ENCODE measurements around the gene HSD17B11.
"Not testable (repeated sequence)": the region's sequence is repeated elsewhere in the genome, so short reads cannot be mapped to it uniquely, and the experiment has no call there.

The HSD17B11 gene

DNA sequence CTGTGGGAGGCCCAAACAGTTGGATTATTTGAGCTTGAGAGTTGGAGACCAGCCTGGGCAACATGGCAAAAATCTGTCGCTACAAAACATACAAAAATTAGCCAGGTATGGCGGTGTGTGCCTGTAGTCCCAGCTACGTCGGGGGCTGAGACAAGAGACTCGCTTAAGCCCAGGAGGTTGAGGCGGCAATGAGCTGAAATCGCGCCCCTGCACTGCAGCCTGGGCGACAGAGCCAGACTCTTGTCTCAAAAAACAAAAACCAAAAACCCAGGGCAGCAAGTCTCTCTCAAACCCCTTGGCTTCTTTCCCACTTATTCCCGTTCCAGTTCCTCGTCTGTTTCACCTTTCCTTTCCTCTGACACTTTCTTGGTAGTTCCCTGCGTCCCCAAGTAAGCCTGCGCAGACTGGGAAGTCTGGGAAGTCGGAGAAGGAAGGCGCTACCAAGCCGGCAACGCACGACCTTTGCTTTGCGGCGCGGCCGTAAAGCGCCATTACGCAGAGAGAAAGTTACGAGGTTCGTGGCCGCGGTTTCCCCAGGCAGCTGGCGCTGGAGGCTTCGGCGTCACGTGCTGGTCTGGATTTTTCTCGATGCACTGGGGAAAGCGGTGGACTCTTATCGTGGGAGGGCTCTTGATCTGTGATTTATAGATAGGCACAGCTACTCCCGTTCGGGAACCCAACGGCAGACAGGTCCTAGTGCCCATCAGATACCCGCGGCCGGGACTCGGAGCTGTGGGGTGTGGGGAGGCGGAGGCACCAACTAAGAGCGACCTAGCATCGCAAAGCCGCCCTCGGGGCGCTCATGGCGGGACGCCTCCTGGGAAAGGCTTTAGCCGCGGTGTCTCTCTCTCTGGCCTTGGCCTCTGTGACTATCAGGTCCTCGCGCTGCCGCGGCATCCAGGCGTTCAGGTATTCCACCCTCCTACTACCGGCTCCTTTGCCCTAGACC lies 31.4 kb upstream of the HSD17B11 start, which contains the start of gene NUDT9:
NUDT9 (plus strand) TSS at position 470 of the 949 bp plus-strand sequence; CDS start at position 803, 333 bp downstream.
- peaks cover 42% of the 10 kb centered on the region for H3K79me2 ChIP-seq (ENCODE audit: insufficient read depth, low read length)
- H4K20me1 ChIP-seq (ENCODE audit: insufficient read depth, low read length, poor library complexity, severe bottlenecking), result no peaks in the 10 kb centered on the region
- no peaks in the 10 kb centered on the region for H3F3A ChIP-seq (ENCODE audit: low read depth)
- peak within 1 kb of the TSS; percentile 85 for H3K9ac ChIP-seq (ENCODE audit: low read depth, low read length, poor library complexity, severe bottlenecking)
- H3K9me3 ChIP-seq (ENCODE audit: insufficient read depth, low read depth, low read length), result no peaks in the 10 kb centered on the region
- TF ChIP-seq, protein P1, sequence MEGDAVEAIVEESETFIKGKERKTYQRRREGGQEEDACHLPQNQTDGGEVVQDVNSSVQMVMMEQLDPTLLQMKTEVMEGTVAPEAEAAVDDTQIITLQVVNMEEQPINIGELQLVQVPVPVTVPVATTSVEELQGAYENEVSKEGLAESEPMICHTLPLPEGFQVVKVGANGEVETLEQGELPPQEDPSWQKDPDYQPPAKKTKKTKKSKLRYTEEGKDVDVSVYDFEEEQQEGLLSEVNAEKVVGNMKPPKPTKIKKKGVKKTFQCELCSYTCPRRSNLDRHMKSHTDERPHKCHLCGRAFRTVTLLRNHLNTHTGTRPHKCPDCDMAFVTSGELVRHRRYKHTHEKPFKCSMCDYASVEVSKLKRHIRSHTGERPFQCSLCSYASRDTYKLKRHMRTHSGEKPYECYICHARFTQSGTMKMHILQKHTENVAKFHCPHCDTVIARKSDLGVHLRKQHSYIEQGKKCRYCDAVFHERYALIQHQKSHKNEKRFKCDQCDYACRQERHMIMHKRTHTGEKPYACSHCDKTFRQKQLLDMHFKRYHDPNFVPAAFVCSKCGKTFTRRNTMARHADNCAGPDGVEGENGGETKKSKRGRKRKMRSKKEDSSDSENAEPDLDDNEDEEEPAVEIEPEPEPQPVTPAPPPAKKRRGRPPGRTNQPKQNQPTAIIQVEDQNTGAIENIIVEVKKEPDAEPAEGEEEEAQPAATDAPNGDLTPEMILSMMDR (conservative IDR thresholded peaks at IDR 0.05; ENCODE audit: low read length), result 0 out of 2 replicates have a peak, but pooled peaks have one; percentile 10
- no peak for TF ChIP-seq EZH2phosphoT487 (IDR thresholded peaks at IDR 0.05; ENCODE audit: borderline replicate concordance)
- H2AFZ ChIP-seq (ENCODE audit: low read length), result peak within 1 kb of the TSS; percentile 99
- no peaks in the 10 kb centered on the region for H3K9me2 ChIP-seq (replicated peaks; ENCODE audit: low read depth, low read length)
- no peaks in the 10 kb centered on the region for H3K27me3 ChIP-seq (ENCODE audit: insufficient read depth, low read length, poor library complexity, severe bottlenecking)
- H3K4me1 ChIP-seq (ENCODE audit: insufficient read depth, low read length, poor library complexity, severe bottlenecking), result peaks cover 38% of the 10 kb centered on the region
- H3K4me3 ChIP-seq (ENCODE audit: low read length, poor library complexity, severe bottlenecking), result peak within 1 kb of the TSS; percentile 85
- H3K4me2 ChIP-seq (ENCODE audit: low read depth, low read length, poor library complexity, severe bottlenecking), result peak within 1 kb of the TSS; percentile 79
- H3K36me3 ChIP-seq (ENCODE audit: insufficient read depth, low read length), result no peaks in the 10 kb centered on the region

DNA sequence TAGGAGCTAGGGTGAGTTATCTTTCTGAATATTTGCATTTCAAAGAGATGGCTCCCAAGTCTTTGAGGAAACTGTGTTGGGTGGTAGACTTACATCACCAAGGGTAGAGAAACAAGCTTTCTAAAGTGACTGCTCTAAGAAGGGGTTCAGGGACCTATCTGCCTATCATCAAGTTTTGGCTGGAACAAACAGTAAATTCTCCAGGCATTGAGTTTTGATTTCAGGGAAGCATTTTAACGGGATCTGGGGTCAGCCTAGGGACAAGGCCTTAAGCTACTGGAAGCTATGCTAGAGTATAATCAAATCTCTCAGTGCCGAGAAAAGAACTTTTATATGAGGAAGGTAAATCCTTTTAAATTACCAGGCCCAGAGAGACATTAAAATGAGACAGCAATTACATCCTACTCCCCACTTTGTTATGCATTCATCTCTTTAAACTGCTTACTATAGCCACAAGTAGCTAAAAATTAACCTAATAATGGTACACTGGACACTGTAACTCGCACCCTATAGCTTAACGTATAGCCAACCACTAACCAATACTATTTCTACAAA lies 29.4 kb upstream of the HSD17B11 start:
- TF ChIP-seq, protein P1 (conservative IDR thresholded peaks at IDR 0.05; ENCODE audit: low read length), result no peak
- H3K4me3 ChIP-seq (ENCODE audit: low read length, poor library complexity, severe bottlenecking), result no peak overlapping the region
- no peaks in the 10 kb centered on the region for H3K9me3 ChIP-seq (ENCODE audit: insufficient read depth, low read depth, low read length)
- H3K9me2 ChIP-seq (replicated peaks; ENCODE audit: low read depth, low read length), result no peaks in the 10 kb centered on the region
- no peaks in the 10 kb centered on the region for H3K36me3 ChIP-seq (ENCODE audit: insufficient read depth, low read length)
- no peaks in the 10 kb centered on the region for H3K27me3 ChIP-seq (ENCODE audit: insufficient read depth, low read length, poor library complexity, severe bottlenecking)
- H2AFZ ChIP-seq (ENCODE audit: low read length), result no peak overlapping the region
- H4K20me1 ChIP-seq (ENCODE audit: insufficient read depth, low read length, poor library complexity, severe bottlenecking), result no peaks in the 10 kb centered on the region
- H3K4me1 ChIP-seq (ENCODE audit: insufficient read depth, low read length, poor library complexity, severe bottlenecking), result peaks cover 31% of the 10 kb centered on the region
- H3K79me2 ChIP-seq (ENCODE audit: insufficient read depth, low read length), result peaks cover 33% of the 10 kb centered on the region
- H3K4me2 ChIP-seq (ENCODE audit: low read depth, low read length, poor library complexity, severe bottlenecking), result no peak overlapping the region
- H3K9ac ChIP-seq (ENCODE audit: low read depth, low read length, poor library complexity, severe bottlenecking), result no peak overlapping the region
- H3F3A ChIP-seq (ENCODE audit: low read depth), result no peaks in the 10 kb centered on the region

DNA sequence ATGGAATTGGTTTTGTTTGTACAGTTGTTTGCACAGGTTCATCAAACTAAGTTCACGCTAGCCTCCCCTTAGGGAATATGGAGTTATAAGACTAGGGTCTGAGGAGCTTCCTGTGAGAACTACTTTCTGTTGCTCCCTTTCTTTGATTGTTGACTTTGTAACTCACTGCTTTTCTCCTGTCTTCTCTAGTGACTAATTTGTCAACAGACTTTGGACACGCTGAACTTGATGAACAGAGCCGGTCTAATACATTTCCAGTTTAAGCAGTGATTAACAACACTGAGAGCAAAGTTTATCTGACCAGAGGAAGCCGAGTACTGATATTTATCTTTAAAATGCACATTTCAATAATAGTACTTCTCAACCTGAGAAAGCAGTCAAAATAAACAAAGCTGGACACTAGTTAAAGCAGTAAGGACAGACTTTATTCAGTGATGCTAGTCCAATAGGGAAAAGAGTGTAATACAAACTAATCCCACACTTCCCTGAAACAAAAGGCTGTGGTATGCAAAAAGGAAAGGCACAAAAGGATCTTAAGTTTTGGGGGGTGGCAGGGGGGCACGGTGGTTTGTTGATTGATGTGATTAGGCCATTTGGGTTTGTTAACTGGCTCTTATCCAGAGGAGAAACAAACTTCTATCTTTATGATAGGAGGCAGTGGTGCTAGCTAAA lies 28.7 kb upstream of the HSD17B11 start:
- Histone ChIP-seq H4K20me1 (ENCODE audit: insufficient read depth, low read length, poor library complexity, severe bottlenecking) (no peaks in the 10 kb centered on the region), H3K9me3 (ENCODE audit: insufficient read depth, low read depth, low read length) (no peaks in the 10 kb centered on the region), H3K36me3 (ENCODE audit: insufficient read depth, low read length) (no peaks in the 10 kb centered on the region), H3K4me3 (ENCODE audit: low read length, poor library complexity, severe bottlenecking) (no peak overlapping the region), H3K9me2 (replicated peaks; ENCODE audit: low read depth, low read length) (no peaks in the 10 kb centered on the region), H2AFZ (ENCODE audit: low read length) (no peak overlapping the region), H3K4me2 (ENCODE audit: low read depth, low read length, poor library complexity, severe bottlenecking) (no peak overlapping the region), H3K4me1 (ENCODE audit: insufficient read depth, low read length, poor library complexity, severe bottlenecking) (peaks cover 25% of the 10 kb centered on the region), H3K79me2 (ENCODE audit: insufficient read depth, low read length) (peaks cover 27% of the 10 kb centered on the region), H3F3A (ENCODE audit: low read depth) (no peaks in the 10 kb centered on the region), H3K27me3 (ENCODE audit: insufficient read depth, low read length, poor library complexity, severe bottlenecking) (no peaks in the 10 kb centered on the region), H3K9ac (ENCODE audit: low read depth, low read length, poor library complexity, severe bottlenecking) (no peak overlapping the region)
- no peak for TF ChIP-seq EZH2phosphoT487 (IDR thresholded peaks at IDR 0.05; ENCODE audit: borderline replicate concordance)
- TF ChIP-seq, protein P1 (conservative IDR thresholded peaks at IDR 0.05; ENCODE audit: low read length), result no peak

DNA sequence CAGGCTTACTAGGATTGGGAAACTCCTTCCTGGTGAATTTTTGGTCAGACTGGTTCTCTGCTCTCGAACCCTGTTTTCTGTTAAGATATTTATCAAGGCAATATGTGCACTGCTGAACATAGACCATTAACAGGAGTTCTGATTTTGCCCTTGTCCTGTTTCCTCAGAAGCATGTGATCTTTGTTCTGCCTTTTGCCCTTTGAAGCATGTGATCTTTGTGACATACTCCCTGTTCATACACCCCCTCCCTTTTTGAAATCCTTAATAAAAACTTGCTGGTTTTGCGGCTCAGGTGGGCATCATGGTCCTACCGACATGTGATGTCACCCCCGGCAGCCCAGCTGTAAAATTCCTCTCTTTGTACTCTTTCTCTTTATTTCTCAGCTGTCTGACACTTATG lies 27.4 kb upstream of the HSD17B11 start:
- not testable (repeated sequence) for H3K4me2 ChIP-seq (ENCODE audit: low read depth, low read length, poor library complexity, severe bottlenecking)

More for the DNA sequence above, 27.4 kb upstream of the HSD17B11 start:
- not testable (repeated sequence) for H3F3A ChIP-seq (ENCODE audit: low read depth); H3K9me3 ChIP-seq (ENCODE audit: insufficient read depth, low read depth, low read length); H3K36me3 ChIP-seq (ENCODE audit: insufficient read depth, low read length); H3K4me3 ChIP-seq (ENCODE audit: low read length, poor library complexity, severe bottlenecking); H3K9ac ChIP-seq (ENCODE audit: low read depth, low read length, poor library complexity, severe bottlenecking); H4K20me1 ChIP-seq (ENCODE audit: insufficient read depth, low read length, poor library complexity, severe bottlenecking); H3K9me2 ChIP-seq (replicated peaks; ENCODE audit: low read depth, low read length); H3K27me3 ChIP-seq (ENCODE audit: insufficient read depth, low read length, poor library complexity, severe bottlenecking); H2AFZ ChIP-seq (ENCODE audit: low read length)
- H3K4me1 ChIP-seq (ENCODE audit: insufficient read depth, low read length, poor library complexity, severe bottlenecking), result peaks cover 14% of the 10 kb centered on the region
- H3K79me2 ChIP-seq (ENCODE audit: insufficient read depth, low read length), result peaks cover 14% of the 10 kb centered on the region; the same call in 1 of the 2 replicates

All from Loucy (cell line).